CD4-positive, CD25-positive, alpha-beta regulatory T cell (primary cell): ENCODE results near the gene PMVK. TPM values are rescaled to one million over a fixed set of nuclear protein-coding genes. Genes with fewer than 3 reads are reported as not detected.
A peak's percentile ranks its signal among the peaks of the same experiment; 100 is the strongest.

Experiments used
- ATAC-seq, 2 donors: fragments of 150-1000 bp; cut with Tn5 transposase; one replicate each; pipeline ENCODE4 v1.10.0; 2021; ENCODE audit warnings: low read depth in 2 of 2, moderate number of reproducible peaks in 2 of 2, moderate library complexity in 1 of 2
- DNase-seq, 3 donors: peaks; one replicate each; pipeline versions ENCODE4 v3.0.0 to v3.0.0-alpha.2; 2012 to 2022; ENCODE audit warnings: mixed read lengths in 1 of 3
- H3K27ac ChIP-seq: one replicate; pipeline ENCODE4 v1.7.0; 2013; ENCODE audit warnings: mild to moderate bottlenecking, low read length; ENCODE audit not compliant: insufficient read depth, poor library complexity, severe bottlenecking
- H3K27me3 ChIP-seq: one replicate; pipeline ENCODE4 v1.7.0; 2013; ENCODE audit warnings: low read length; ENCODE audit not compliant: control insufficient read depth, insufficient read depth
- H3K36me3 ChIP-seq: one replicate; pipeline ENCODE4 v1.7.0; 2013; ENCODE audit warnings: mild to moderate bottlenecking, low read length, moderate library complexity; ENCODE audit not compliant: control insufficient read depth, insufficient read depth
- H3K4me1 ChIP-seq: 2 replicates; pipeline ENCODE4 v1.7.0; 2013; ENCODE audit warnings: mild to moderate bottlenecking, low read length; ENCODE audit not compliant: insufficient read depth, control insufficient read depth, poor library complexity, severe bottlenecking
- H3K4me3 ChIP-seq: one replicate; pipeline ENCODE4 v1.7.0; 2013; ENCODE audit warnings: low read depth, mild to moderate bottlenecking, low read length, moderate library complexity
- H3K9me3 ChIP-seq, 2 experiments: 1 replicate in 1 of 2; 2 replicates in 1 of 2; pipeline ENCODE4 v1.7.0; 2013; ENCODE audit warnings: low read length in 2 of 2, mild to moderate bottlenecking in 1 of 2, moderate library complexity in 1 of 2; ENCODE audit not compliant: control insufficient read depth in 2 of 2
- H3K27ac Mint-ChIP-seq, 3 donors: one replicate each; pipeline ENCODE4 v1.8.0; 2020 to 2022; ENCODE audit warnings: mild to moderate bottlenecking in 3 of 3, mixed read lengths in 3 of 3, moderate library complexity in 2 of 3
- H3K27me3 Mint-ChIP-seq: one replicate; pipeline ENCODE4 v1.8.0; 2022; ENCODE audit warnings: mild to moderate bottlenecking, mixed read lengths
- H3K36me3 Mint-ChIP-seq: one replicate; pipeline ENCODE4 v1.8.0; 2020; ENCODE audit warnings: mixed read lengths
- H3K4me1 Mint-ChIP-seq, 4 donors: one replicate each; pipeline ENCODE4 v1.8.0; 2020 to 2022; ENCODE audit warnings: mixed read lengths in 4 of 4, mild to moderate bottlenecking in 1 of 4
- H3K4me3 Mint-ChIP-seq, 4 donors: one replicate each; pipeline ENCODE4 v1.8.0; 2020 to 2022; ENCODE audit warnings: mild to moderate bottlenecking in 4 of 4, mixed read lengths in 4 of 4, moderate library complexity in 3 of 4
- H3K9me3 Mint-ChIP-seq, 7 donors: one replicate each; pipeline ENCODE4 v1.8.0; 2020 to 2022; ENCODE audit warnings: mixed read lengths in 7 of 7, mild to moderate bottlenecking in 3 of 7, moderate library complexity in 2 of 7
- polyA plus RNA-seq, 4 donors: library from polyadenylated mRNA; unstranded; fragments of 300-500 nt; fragmentation: Illumina TruSeq; gene quantifications; one replicate each; pipeline ENCODE4 v1.2.3, GENCODE V29; 2021
- total RNA-seq: library from RNA; stranded (reverse); gene quantifications from one replicate; pipeline ENCODE4 v1.2.3, GENCODE V29; 2022

PMVK gene
- total and polyA plus RNA-seq, 5 donors from 2014 or later: 19.1 to 76.9 (median 56.7) TPM

- Histone ChIP-seq H3K27ac (peak overlapping the region; percentile 86), H3K4me1 (peaks cover 68% of the 10 kb centered on the region), H3K9me3 (no peaks in the 10 kb centered on the region), H3K4me3 (no peak overlapping the region), H3K36me3 (peaks cover 46% of the 10 kb centered on the region), H3K27me3 (no peaks in the 10 kb centered on the region)
- ATAC-seq (no peak), DNase-seq (no peak)
- H3K4me1 Mint-ChIP-seq: peaks cover 9 to 72% (median 52%) of the 10 kb centered on the region in 4 donors
- H3K27me3 Mint-ChIP-seq: peaks cover 6% of the 10 kb centered on the region
- peaks cover 19% of the 10 kb centered on the region for H3K36me3 Mint-ChIP-seq
- peaks cover 0 to 5% (median 0%) of the 10 kb centered on the region in 7 donors for H3K9me3 Mint-ChIP-seq
- H3K27ac Mint-ChIP-seq: peak overlapping the region; percentile 85 to 92 (median 92)
- peak overlapping the region in 2 of 4 donors; percentile 38 to 90 for H3K4me3 Mint-ChIP-seq
These were observed 8.1 kb upstream of the PMVK start for GRCh38 chr1:154944401-154945159.

- Mint-ChIP-seq H3K27me3 (peaks cover 6% of the 10 kb centered on the region), H3K9me3 (peaks cover 0 to 5% (median 0%) of the 10 kb centered on the region in 7 donors), H3K36me3 (peaks cover 14% of the 10 kb centered on the region), H3K4me3 (peak overlapping the region in 3 of 4 donors; percentile 63 to 90 (median 90)), H3K27ac (peak overlapping the region; percentile 89 to 92 (median 92)), H3K4me1 (peaks cover 9 to 72% (median 53%) of the 10 kb centered on the region in 4 donors)
- Histone ChIP-seq H3K4me3 (peak overlapping the region; percentile 32), H3K4me1 (peaks cover 65% of the 10 kb centered on the region), H3K27me3 (no peaks in the 10 kb centered on the region), H3K36me3 (peaks cover 45% of the 10 kb centered on the region), H3K9me3 (no peaks in the 10 kb centered on the region), H3K27ac (peak overlapping the region; percentile 86)
- DNase-seq (peak in 1 of 3 donors; percentile 57), ATAC-seq (peak in 1 of 2 donors; percentile 32)
These were observed 7.3 kb upstream of the PMVK start for GRCh38 chr1:154943649-154944400.

- peak overlapping the region; percentile 7 for H3K4me3 ChIP-seq
These were observed 5.0 kb upstream of the PMVK start for GRCh38 chr1:154941333-154942013.

GRCh38 chr1:154940651-154941194, 4.2 kb upstream of the PMVK start:
- H3K4me3 Mint-ChIP-seq: peak overlapping the region; percentile 2 to 82 (median 62)
- ATAC-seq: no peak

More at GRCh38 chr1:154941333-154942013, 5.0 kb upstream of the PMVK start:
- H3K27me3 ChIP-seq: no peaks in the 10 kb centered on the region
- H3K4me1 ChIP-seq: peaks cover 65% of the 10 kb centered on the region
- peak overlapping the region; percentile 2 to 82 (median 33) for H3K4me3 Mint-ChIP-seq
- H3K36me3 ChIP-seq: peaks cover 25% of the 10 kb centered on the region
- H3K9me3 Mint-ChIP-seq: peaks cover 0 to 3% (median 0%) of the 10 kb centered on the region in 7 donors
- peak overlapping the region; percentile 86 for H3K27ac ChIP-seq
- peaks cover 14 to 79% (median 57%) of the 10 kb centered on the region in 4 donors for H3K4me1 Mint-ChIP-seq
- H3K27me3 Mint-ChIP-seq: peaks cover 6% of the 10 kb centered on the region
- DNase-seq (no peak), ATAC-seq (no peak)
- H3K27ac Mint-ChIP-seq: peak overlapping the region; percentile 87 to 92 (median 91)
- no peaks in the 10 kb centered on the region for H3K9me3 ChIP-seq
- H3K36me3 Mint-ChIP-seq: peaks cover 10% of the 10 kb centered on the region

GRCh38 chr1:154940213-154940560, 3.7 kb upstream of the PMVK start:
- peaks cover 0 to 3% (median 0%) of the 10 kb centered on the region in 7 donors for H3K9me3 Mint-ChIP-seq
- Histone ChIP-seq H3K4me3 (no peak overlapping the region), H3K36me3 (peaks cover 12% of the 10 kb centered on the region), H3K27ac (peak overlapping the region; percentile 86), H3K9me3 (no peaks in the 10 kb centered on the region), H3K4me1 (peaks cover 74% of the 10 kb centered on the region), H3K27me3 (no peaks in the 10 kb centered on the region)
- DNase-seq: no peak
- no peaks in the 10 kb centered on the region for H3K27me3 Mint-ChIP-seq
- H3K4me3 Mint-ChIP-seq: peak overlapping the region in 2 of 4 donors; percentile 73 to 82
- ATAC-seq: no peak
- peak overlapping the region; percentile 87 to 92 (median 91) for H3K27ac Mint-ChIP-seq
- H3K36me3 Mint-ChIP-seq: peaks cover 4% of the 10 kb centered on the region
- H3K4me1 Mint-ChIP-seq: peaks cover 14 to 89% (median 56%) of the 10 kb centered on the region in 4 donors

More at GRCh38 chr1:154940651-154941194, 4.2 kb upstream of the PMVK start:
- Histone ChIP-seq H3K27ac (peak overlapping the region; percentile 86), H3K27me3 (no peaks in the 10 kb centered on the region), H3K9me3 (no peaks in the 10 kb centered on the region), H3K36me3 (peaks cover 17% of the 10 kb centered on the region), H3K4me1 (peaks cover 69% of the 10 kb centered on the region), H3K4me3 (peak overlapping the region; percentile 10)
- Mint-ChIP-seq H3K36me3 (peaks cover 4% of the 10 kb centered on the region), H3K4me1 (peaks cover 14 to 84% (median 55%) of the 10 kb centered on the region in 4 donors), H3K27me3 (peaks cover under 1% of the 10 kb centered on the region), H3K27ac (peak overlapping the region; percentile 87 to 92 (median 91)), H3K9me3 (peaks cover 0 to 3% (median 0%) of the 10 kb centered on the region in 7 donors)
- peak in 1 of 3 donors; percentile 53 for DNase-seq

GRCh38 chr1:154938604-154939399, 2.3 kb upstream of the PMVK start:
- H3K4me3 Mint-ChIP-seq: peak overlapping the region; percentile 71 to 98 (median 86)
- H3K27ac Mint-ChIP-seq: peak overlapping the region; percentile 72 to 100 (median 99)
- H3K27ac ChIP-seq: peak overlapping the region; percentile 99
- no peaks in the 10 kb centered on the region for H3K27me3 ChIP-seq
- H3K4me1 Mint-ChIP-seq: peaks cover 14 to 86% (median 52%) of the 10 kb centered on the region in 4 donors
- H3K4me3 ChIP-seq: no peak overlapping the region
- no peak for DNase-seq
- H3K4me1 ChIP-seq: peaks cover 68% of the 10 kb centered on the region
- H3K27me3 Mint-ChIP-seq: no peaks in the 10 kb centered on the region
- no peaks in the 10 kb centered on the region for H3K36me3 Mint-ChIP-seq
- peaks cover 0 to 3% (median 0%) of the 10 kb centered on the region in 7 donors for H3K9me3 Mint-ChIP-seq
- no peaks in the 10 kb centered on the region for H3K9me3 ChIP-seq
- no peak for ATAC-seq
- no peaks in the 10 kb centered on the region for H3K36me3 ChIP-seq
